ENCODE results near the gene AGBL1. TPM values are rescaled to one million over a fixed set of nuclear protein-coding genes. Genes with fewer than 3 reads are reported as not detected.

The AGBL1 gene
- total and polyA plus RNA-seq, 2 donors (not counting 1 experiment from before 2014, with no cell fraction given) = not detected

- 92% methylated on average over 5 of the region's 5 CpGs for WGBS (ENCODE audit: insufficient coverage)
- Mint-ChIP-seq H3K27ac (no peak overlapping the region), H3K4me1 (no peaks in the 10 kb centered on the region), H3K4me3 (no peak overlapping the region), H3K9me3 (ENCODE audit: insufficient read depth) (peaks cover 3% of the 10 kb centered on the region), H3K27me3 (no peaks in the 10 kb centered on the region)
- Histone ChIP-seq H3K4me3 (ENCODE audit: control extremely low read depth in 1 of 5, extremely low read depth in 1 of 5, insufficient read depth in 1 of 5, low read depth in 2 of 5, low read length in 4 of 5) (no peak overlapping the region), H3K27ac (ENCODE audit: low read length in 2 of 2) (no peak overlapping the region), H3K79me2 (ENCODE audit: control insufficient read depth, insufficient read depth, low read length) (no peaks in the 10 kb centered on the region), H3K27me3 (replicated peaks in 1 of 4; ENCODE audit: control extremely low read depth in 1 of 4, control insufficient read depth in 3 of 4, insufficient read depth in 4 of 4, low read length in 3 of 4) (no peaks in the 10 kb centered on the region), H3K9ac (ENCODE audit: low read length) (no peak overlapping the region), H3K4me2 (replicated peaks; ENCODE audit: low read depth, low read length, poor library complexity, severe bottlenecking) (no peak overlapping the region), H4K20me1 (ENCODE audit: control insufficient read depth, insufficient read depth, low read length, poor library complexity, severe bottlenecking) (no peaks in the 10 kb centered on the region), H3K4me1 (ENCODE audit: control insufficient read depth in 2 of 2, insufficient read depth in 2 of 2, low read length in 2 of 2) (no peaks in the 10 kb centered on the region), H3K9me3 (ENCODE audit: control extremely low read depth in 1 of 3, control insufficient read depth in 2 of 3, insufficient read depth in 1 of 3, low read length in 2 of 3) (no peaks in the 10 kb centered on the region), H2AFZ (ENCODE audit: insufficient read depth, low read depth, low read length, poor library complexity, severe bottlenecking) (no peak overlapping the region), H3K36me3 (replicated peaks in 1 of 2; ENCODE audit: control extremely low read depth in 1 of 2, control insufficient read depth in 1 of 2, extremely low read depth in 1 of 2, insufficient read depth in 2 of 2, low read length in 1 of 2) (no peaks in the 10 kb centered on the region)
- intact Hi-C loops (cut with micrococcal nuclease) = no loop called here
- CTCF ChIA-PET = interaction anchor here (0.6 kb wide), 1 partner anchor 903 kb away, joined by 3 read pairs; no protein-coding TSS in a partner anchor
- ATAC-seq (ENCODE audit: low read depth) (no peak), DNase-seq (no peak)
- TF ChIP-seq CTCF (IDR thresholded peaks at IDR 0.05) (no peak), EZH2 (IDR thresholded peaks at IDR 0.05; ENCODE audit: borderline replicate concordance, insufficient read depth, low read depth, low read length, poor library complexity, severe bottlenecking) (no peak)
- POLR2A ChIA-PET = no interaction called here
These were observed 685.6 kb downstream of the AGBL1 start for GRCh38 chr15:86765281-86765680.

- Histone ChIP-seq H3K4me2 (replicated peaks; ENCODE audit: low read depth, low read length, poor library complexity, severe bottlenecking) (no peak overlapping the region), H3K27ac (ENCODE audit: low read length in 2 of 2) (no peak overlapping the region), H3K9ac (ENCODE audit: low read length) (no peak overlapping the region), H3K27me3 (replicated peaks in 1 of 4; ENCODE audit: control extremely low read depth in 1 of 4, control insufficient read depth in 3 of 4, insufficient read depth in 4 of 4, low read length in 3 of 4) (no peaks in the 10 kb centered on the region), H4K20me1 (ENCODE audit: control insufficient read depth, insufficient read depth, low read length, poor library complexity, severe bottlenecking) (no peaks in the 10 kb centered on the region), H2AFZ (ENCODE audit: insufficient read depth, low read depth, low read length, poor library complexity, severe bottlenecking) (no peak overlapping the region), H3K4me3 (ENCODE audit: control extremely low read depth in 1 of 5, extremely low read depth in 1 of 5, insufficient read depth in 1 of 5, low read depth in 2 of 5, low read length in 4 of 5) (no peak overlapping the region), H3K36me3 (replicated peaks in 1 of 2; ENCODE audit: control extremely low read depth in 1 of 2, control insufficient read depth in 1 of 2, extremely low read depth in 1 of 2, insufficient read depth in 2 of 2, low read length in 1 of 2) (no peaks in the 10 kb centered on the region), H3K79me2 (ENCODE audit: control insufficient read depth, insufficient read depth, low read length) (no peaks in the 10 kb centered on the region), H3K4me1 (ENCODE audit: control insufficient read depth in 2 of 2, insufficient read depth in 2 of 2, low read length in 2 of 2) (no peaks in the 10 kb centered on the region), H3K9me3 (ENCODE audit: control extremely low read depth in 1 of 3, control insufficient read depth in 2 of 3, insufficient read depth in 1 of 3, low read length in 2 of 3) (no peaks in the 10 kb centered on the region)
- TF ChIP-seq CTCF (IDR thresholded peaks at IDR 0.05) = no peak
- no peak for TF ChIP-seq EZH2 (IDR thresholded peaks at IDR 0.05; ENCODE audit: borderline replicate concordance, insufficient read depth, low read depth, low read length, poor library complexity, severe bottlenecking)
- Mint-ChIP-seq H3K27me3 (no peaks in the 10 kb centered on the region), H3K4me1 (no peaks in the 10 kb centered on the region), H3K9me3 (ENCODE audit: insufficient read depth) (no peaks in the 10 kb centered on the region), H3K27ac (no peak overlapping the region), H3K4me3 (no peak overlapping the region)
- ChIA-PET POLR2A (no interaction called here), CTCF (no interaction called here)
- WGBS (ENCODE audit: insufficient coverage) = 60% methylated on average over 1 of the region's 3 CpGs
- DNase-seq (no peak), ATAC-seq (ENCODE audit: low read depth) (no peak)
- intact Hi-C loops (cut with micrococcal nuclease) = no loop called here
These were observed 692.8 kb downstream of the AGBL1 start for GRCh38 chr15:86772369-86773059.

Measured in B cell (primary cell).